GM10847 (cell line): ENCODE measurements around the gene POLR2C.

Source experiments
- POLR2A ChIP-seq: IDR thresholded peaks from 2 replicates; pipeline ENCODE4 v1.6.1; 2011; ENCODE audit not compliant: insufficient read length; ENCODE audit errors: extremely low read depth

The POLR2C gene

DNA sequence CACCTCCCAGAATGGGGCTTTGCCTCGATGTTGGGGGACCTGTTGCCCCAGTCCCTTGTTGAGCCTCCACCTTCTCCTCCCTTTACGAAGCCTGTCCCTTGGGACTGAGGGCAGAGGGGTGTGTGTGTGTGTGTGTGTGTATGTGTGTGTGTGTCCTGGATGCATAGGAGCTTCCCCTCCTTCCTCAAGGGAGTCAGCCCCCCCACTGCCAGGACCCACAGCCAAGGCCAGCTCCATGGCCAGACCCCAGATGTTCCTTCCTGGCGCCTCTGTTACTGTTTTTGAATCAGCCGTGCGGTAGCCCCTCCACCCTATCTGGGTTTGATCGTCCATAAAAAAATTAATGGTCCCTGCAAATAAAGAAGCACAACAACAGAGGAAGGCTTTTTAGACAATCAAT is 41.5 kb downstream of the POLR2C start:
- no peak for TF ChIP-seq POLR2A

DNA sequence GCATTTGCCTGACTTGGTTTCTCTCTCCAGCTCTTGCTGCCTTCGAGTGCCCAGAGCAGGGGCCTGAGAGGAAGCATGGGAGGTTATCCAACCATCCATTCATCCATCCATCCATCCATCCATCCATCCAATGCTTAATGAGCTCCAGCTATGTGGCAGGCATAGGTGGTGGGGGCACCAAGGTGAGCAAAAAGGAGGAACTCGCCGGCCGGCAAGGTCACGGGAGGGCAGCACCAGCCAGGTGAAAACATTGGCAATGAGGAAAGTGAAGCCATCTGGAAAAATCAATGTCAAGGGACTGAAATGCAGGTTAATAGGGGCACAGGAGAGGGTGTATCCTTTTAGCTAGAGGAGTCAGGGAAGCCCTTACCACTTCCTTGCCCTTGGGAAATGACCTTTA is 42.0 kb downstream of the POLR2C start:
- TF ChIP-seq POLR2A: no peak

DNA sequence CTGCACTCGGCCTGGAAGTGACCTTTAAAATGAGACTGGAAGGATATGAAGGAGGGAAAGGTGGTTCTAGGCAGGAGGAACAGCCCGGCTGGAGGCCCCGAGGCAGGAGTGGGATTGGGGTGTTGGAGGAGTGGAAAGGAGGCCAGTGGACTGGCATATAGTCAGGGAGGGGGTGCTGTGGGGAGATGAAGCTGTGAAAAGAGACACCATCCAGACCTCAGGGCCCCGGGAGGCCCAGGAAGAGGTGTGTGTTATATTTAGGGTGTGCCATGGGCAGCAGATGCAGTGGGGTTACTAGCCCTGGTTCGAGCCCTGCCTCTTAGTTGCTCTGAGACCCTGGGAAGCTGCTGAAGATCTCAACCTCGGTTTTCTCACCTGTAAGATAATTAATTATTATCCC is 42.7 kb downstream of the POLR2C start:
- no peak for TF ChIP-seq POLR2A

DNA sequence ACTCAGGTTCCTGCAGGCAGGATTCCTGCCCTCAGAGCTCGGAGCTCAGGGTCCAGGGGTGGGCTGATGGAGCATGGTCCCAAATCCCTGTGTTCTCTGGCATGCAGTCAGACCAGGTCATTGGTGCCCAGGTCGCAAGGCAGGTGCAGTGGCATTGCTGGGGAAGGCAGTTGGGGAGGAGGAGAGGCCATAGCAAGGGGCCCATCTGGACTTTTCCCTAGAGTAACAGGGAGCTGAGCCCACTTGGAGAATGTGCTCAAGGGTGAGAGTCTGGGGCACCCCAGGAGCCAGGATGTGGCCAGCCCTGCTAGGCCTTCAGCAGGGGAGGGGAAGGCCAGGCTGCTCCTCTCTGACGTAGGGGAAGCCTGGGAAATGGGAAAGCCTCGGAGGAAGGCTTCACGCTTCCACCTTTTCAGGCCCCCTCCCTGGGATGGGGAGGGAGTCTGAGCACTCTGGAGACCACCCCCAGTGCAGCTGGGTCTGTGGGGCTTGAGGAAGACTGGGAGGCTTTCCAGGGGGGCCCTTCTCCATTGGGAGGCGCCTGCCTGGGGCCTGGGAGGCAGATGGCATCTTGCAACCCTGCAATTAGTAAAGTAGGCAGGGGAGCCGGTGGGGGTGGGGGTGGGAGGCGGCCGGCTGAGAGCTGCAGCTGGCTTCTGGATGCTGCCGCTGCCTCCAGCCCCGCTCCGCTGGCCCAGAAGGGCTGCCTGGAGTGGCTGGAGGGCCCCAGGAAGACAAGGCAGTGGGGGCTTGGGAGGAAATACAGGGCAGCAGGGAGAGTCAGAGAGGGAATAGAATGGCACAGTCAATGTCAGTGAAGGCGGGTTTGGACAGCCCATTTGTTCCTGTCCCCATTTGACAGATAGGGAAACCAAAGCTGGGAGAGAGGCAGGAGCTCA is 44.9 kb downstream of the POLR2C start:
- TF ChIP-seq POLR2A: no peak

DNA sequence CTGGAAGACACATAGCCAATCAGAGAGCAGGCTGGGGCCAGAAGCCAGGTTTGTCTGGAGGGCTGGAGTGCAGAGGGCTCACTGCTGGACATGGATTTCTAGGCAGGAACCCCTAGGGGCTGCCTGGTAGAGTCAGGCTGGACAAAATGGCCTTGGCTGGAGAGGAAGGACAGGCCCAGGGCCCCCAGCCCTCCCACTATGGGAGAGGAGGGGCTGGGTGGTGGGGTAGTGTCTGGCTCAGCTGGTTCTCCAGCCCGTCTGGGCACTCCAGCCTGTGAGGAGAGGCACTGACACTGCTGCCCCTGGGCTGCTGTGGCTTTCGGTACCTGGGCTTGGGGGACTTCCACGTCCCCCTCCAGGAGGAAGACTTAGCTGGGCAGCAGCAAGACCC is 45.6 kb downstream of the POLR2C start:
- no peak for TF ChIP-seq POLR2A

DNA sequence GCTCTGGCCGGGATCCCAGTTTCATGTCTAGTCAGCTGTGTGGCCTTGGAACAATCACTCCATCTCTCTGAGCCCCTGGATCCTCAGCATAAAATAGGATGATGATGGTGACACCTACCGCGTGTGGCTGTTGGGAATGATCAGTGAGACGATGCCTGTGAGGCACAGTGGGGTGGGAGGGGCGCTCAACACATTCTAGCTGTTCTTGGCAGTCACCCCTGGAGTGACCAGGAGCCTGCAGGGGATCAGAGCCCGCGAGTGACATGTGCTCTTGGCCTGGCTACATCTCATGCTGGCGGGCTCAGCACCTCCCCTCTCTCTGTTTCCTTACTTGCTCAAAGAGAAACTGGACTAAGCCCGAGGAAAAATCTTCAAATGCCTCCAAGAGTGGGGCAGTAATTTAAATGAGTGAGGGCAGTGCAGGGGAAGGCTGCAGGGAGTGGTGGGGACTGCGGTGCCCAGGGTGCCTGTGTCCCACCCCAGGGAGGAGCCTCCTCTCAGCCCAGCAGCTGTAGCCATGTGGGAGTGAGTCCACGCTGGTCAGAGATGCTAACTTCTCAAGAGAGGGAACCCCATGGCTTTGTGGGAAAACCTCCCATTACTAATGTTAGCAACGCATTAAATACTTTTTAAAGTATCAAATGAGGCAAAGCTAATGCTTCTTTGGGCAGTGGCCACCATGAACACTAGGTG is 46.9 kb downstream of the POLR2C start:
- TF ChIP-seq POLR2A: no peak

DNA sequence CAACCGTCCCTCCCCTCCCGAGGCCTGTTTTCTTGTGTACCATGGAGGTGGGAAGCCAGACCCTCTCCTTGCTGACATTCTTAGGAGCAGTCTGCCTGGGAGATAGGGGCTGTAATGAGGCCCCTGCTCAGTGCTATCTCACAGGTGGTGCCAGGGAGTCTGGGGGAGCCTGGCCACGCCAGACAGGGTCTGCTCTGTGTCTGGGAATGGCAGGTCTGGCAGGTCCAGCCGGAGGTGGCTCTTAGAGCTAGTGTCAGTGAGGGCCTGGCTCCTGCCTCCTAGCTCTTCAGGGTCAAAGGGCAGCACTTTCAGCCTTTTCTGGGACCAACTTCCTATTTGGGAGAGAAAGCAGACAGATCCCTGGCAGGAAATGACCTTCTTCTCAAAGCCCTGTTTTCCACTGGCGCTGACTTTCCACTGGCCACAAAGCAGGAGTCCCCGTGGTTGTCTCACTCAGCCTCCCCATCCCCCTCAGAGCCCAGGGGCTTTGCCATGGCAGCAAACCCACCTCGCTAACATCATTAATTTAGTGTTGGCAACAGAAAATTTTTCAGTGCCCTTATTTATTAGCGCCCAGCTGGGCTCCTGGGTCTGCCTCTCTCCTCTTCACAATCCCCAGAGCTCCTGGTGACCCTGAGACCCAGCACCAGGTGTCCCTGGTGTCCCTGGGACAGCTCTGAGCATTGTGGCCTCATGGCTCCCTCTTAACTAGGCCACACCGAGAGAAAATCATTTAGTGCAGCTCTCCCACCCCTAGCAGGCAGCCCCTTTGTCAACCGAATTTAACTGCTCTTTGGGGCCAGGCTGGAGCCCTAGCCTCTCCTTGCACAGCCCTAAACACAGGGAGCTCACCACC is 47.8 kb downstream of the POLR2C start:
- no peak for TF ChIP-seq POLR2A

DNA sequence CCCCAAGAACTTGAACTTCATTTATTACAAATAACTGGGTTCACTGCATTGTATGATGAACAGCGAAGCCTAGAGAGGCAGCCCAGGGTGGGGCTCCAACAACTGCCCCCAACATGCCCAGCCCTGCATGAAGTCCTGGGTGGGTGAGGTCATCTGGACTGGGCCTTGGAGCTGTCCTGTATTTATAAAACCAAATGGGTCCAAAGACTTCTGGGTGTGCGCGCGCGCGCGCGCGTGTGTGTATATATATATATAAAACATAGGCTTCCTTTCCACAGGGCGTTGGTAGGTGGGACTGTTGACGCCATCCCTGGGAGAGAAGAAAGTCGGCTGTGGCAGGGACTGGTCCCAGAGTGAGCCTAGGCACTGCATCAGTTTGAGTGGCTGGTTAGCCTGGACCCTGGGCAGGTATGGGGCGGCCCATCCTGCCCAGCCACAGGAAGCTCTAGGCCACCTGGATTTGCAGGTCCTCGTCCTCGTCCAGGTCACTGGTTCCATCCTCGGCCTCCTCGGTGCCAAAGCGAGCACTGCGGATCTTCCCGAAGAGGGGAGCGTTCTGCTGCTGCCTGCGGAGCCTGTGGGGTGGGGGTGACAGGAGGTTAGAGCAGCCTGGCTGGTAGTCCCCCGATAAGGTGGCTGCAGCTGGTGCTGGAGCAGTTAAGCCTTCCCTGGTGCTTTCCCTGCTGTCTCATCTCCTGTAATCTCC is 50.0 kb downstream of the POLR2C start:
- no peak for TF ChIP-seq POLR2A

DNA sequence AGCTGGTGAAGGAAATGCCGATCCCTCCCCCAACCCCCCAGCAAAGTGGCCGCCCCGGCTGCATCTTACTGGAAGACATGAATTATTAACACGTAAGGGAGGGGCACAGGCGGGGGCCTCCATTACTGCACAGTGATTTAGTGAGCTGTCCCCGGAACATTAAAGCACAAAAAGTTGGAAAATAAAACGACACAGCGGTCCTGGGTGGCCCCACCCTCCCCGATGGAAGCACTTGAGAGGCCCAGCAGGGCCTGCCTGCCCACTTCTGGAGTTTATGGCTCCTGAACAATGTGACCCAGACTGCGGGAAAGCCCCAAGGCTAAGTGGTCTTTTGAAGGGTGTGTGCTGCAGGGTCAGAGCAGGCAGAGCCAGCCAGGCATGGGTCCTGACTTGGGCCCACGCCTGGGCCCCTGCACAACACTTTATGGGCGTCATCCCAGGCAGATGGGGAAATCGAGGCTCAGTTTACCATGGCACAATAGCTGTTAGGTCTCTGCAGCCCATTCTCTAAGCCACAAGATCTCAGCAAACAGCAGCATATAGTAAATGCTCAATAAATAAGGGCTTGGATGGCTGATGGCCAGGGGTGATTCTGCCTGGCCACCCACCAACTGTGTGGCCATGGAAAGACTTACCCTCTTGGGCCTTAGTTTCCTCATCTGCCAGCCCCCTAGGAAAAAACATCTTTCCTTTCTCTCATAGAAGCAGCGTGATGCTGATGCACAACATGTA is 51.1 kb downstream of the POLR2C start:
- no peak for TF ChIP-seq POLR2A

DNA sequence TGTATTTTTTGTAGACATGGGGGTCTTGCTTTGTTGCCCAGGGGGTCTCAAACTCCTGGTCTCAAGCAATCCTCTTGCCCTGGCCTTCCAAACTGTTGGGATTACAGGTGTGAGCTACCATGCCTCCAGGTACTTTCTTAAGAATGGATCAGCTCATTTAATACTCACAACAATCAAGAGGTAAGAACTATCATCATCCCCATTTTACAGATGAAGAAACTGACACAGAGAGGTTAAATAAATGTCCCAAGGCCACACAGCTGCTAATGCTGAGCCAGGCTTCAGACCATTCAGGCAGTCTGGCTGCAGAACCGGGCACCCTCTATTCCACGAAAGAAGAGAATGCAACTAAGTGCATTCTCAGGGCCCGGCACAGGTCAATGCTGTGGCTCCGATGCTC is 51.9 kb downstream of the POLR2C start:
- no peak for TF ChIP-seq POLR2A

DNA sequence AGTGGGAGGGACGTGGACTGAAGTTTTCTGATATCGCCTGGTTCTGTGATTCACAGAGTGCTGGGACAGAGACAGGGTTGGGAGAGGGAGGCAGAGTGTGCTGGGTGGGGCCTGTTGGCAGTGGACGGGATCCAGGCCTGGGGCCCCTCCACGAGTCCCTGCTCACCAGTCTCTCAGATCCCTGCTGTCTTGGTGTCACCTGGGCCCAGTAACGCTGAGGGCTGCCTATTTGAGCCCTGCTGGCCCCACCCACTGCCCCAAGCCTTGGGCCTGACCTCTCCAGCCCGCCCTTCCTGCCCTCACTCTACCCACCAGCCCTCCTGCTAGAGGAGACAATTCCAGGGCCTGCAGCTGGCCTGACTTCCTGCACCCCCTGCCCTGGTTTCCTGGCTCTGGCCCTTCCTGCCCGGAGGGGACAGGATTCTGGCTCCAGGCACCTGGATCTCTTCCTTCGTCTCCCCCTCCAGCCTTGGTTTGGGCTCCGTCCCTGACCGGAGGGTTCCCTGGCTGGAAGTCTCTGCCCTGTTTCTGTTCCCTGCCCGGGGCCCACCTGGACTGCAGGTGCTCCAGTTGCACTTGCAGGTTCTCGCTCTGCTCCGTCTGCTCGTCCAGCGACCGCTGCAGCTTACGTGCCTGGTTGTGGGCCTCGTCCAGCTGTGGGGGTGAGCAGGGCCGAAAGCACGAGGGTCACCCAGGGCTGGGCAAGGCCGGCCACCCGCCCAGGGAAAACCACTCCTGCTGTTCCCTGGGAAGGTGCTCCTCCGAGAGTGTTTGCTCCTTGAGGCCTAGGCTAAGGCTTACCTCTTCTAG is 52.5 kb downstream of the POLR2C start:
- TF ChIP-seq POLR2A: no peak

DNA sequence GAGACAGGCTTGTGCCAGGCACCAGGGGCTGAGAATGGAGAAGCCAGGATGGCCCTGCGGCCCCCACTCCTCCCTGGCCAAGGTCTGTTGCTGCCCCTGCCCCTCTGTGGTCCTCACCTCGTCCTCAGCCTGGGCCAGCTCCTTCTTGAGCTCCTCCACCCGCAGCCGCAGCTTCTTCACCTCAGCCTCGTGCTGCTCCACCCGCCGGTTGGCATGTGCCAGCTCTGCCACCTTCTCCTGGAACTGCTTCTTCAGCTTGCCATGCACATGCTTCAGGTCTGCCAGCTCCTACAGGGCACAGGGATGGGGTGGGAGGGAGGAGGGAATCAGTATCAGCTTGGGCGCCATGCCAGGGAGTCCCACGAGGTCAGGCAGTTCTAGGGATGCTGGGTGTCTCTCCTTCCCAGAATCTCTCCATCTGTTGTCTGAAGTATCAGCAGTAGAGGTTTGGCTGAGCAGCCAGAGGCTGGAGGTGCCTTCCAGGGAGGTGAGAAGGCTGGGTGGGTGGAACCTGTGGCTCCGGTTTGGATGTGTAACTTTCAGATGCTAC is 53.8 kb downstream of the POLR2C start:
- TF ChIP-seq POLR2A: no peak

DNA sequence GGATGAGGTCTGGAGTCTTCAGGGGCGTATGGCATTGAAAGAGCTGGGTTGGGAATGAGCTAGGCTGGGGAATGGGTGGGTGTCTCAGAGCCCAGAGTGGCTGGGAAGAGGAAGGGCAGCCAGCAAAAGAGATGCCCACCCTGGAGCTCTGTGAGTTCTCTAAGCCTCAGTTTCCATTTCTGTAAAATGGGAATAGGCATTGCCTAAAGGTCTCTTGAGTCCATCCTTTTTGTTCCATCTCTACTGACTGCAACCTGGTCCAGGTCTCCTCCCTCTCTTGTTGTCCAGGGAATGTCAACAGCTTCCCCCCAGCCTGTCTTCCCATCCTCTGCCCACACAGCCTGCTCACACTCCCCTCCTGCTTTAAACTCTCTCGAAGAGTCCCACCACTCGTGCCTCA is 54.3 kb downstream of the POLR2C start:
- TF ChIP-seq POLR2A: no peak
